Right atrium auricular region (tissue), 2 donors: ENCODE data around the gene PTPRK. TPM values are rescaled to one million over a fixed set of nuclear protein-coding genes. Genes with fewer than 3 reads are reported as not detected.

Experiments used
- DNase-seq: peaks from one replicate; pipeline ENCODE4 v3.0.0-alpha.2; 2019; ENCODE audit warnings: low spot score
- H3K27ac ChIP-seq, 2 donors: fragments of 200-600 bp; sonication (generic); 1 replicate in 1 of 2; 2 replicates in 1 of 2; pipeline ENCODE4 v1.5.1; 2016 to 2019
- H3K27me3 ChIP-seq, 2 donors: fragments of 200-600 bp; sonication (generic); one replicate each; pipeline versions ENCODE4 v1.5.1 to v1.6.0; 2017 to 2019
- H3K36me3 ChIP-seq: fragments of 200-600 bp; sonication (generic); one replicate; pipeline ENCODE4 v1.5.1; 2016
- H3K4me1 ChIP-seq, 2 donors: fragments of 200-600 bp; sonication (generic); one replicate each; pipeline versions ENCODE4 v1.5.1 to v1.6.0; 2017 to 2019
- H3K4me3 ChIP-seq, 2 donors: fragments of 200-600 bp; sonication (generic); 1 replicate in 1 of 2; 2 replicates in 1 of 2; pipeline ENCODE4 v1.5.1; 2017 to 2019; ENCODE audit warnings: mild to moderate bottlenecking in 1 of 2, moderate library complexity in 1 of 2
- H3K9me3 ChIP-seq, 2 donors: fragments of 200-600 bp; sonication (generic); one replicate each; pipeline ENCODE4 v1.5.1; 2019
- total RNA-seq, 2 donors: library from RNA; depleted of rRNA; stranded (reverse); fragments of >200 nt; gene quantifications; one replicate each; pipeline ENCODE4 v1.1.0, GENCODE V29; 2016
- TF ChIP-seq, protein P1 (sequence below), 2 donors: fragments of 200-600 bp; sonication (generic); IDR thresholded peaks; one replicate each; pipeline ENCODE4 v1.5.1; 2019; ENCODE audit warnings: antibody characterized with exemption in 2 of 2

The PTPRK gene
- total RNA-seq, 2 donors from 2014 or later, result 24.5 to 36.4 TPM

GRCh38 chr6:128216917-128217316 is 303.5 kb downstream of the PTPRK start:
- Histone ChIP-seq H3K9me3 (no peaks in the 10 kb centered on the region), H3K36me3 (no peaks in the 10 kb centered on the region), H3K27me3 (no peaks in the 10 kb centered on the region), H3K4me1 (no peaks in the 10 kb centered on the region), H3K27ac (no peak overlapping the region), H3K4me3 (no peak overlapping the region)
- no peak for DNase-seq
- TF ChIP-seq, protein P1, sequence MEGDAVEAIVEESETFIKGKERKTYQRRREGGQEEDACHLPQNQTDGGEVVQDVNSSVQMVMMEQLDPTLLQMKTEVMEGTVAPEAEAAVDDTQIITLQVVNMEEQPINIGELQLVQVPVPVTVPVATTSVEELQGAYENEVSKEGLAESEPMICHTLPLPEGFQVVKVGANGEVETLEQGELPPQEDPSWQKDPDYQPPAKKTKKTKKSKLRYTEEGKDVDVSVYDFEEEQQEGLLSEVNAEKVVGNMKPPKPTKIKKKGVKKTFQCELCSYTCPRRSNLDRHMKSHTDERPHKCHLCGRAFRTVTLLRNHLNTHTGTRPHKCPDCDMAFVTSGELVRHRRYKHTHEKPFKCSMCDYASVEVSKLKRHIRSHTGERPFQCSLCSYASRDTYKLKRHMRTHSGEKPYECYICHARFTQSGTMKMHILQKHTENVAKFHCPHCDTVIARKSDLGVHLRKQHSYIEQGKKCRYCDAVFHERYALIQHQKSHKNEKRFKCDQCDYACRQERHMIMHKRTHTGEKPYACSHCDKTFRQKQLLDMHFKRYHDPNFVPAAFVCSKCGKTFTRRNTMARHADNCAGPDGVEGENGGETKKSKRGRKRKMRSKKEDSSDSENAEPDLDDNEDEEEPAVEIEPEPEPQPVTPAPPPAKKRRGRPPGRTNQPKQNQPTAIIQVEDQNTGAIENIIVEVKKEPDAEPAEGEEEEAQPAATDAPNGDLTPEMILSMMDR (IDR thresholded peaks at IDR 0.05), result no peak

DNA sequence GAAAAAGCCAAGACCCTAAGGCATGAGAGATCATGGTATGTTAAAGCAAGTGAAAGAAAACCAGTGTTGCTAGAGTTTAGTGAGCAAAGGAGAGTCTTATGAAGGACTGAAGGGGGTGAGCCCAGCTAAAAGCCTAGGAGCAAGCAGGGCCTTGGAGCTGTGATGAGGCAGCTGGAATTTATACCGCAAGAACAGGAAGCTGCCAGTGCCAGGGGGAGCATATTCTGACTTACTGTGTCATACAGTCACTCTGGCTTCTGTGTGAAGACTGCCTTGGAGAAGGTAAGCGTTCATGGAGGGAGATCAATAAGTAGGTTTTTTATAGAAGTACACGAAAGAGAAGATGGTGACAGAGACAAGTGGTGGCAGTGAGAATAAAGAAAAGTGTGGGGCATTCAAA is 310.6 kb downstream of the PTPRK start:
- no peaks in the 10 kb centered on the region for H3K27me3 ChIP-seq

GRCh38 chr6:128208851-128209580 is 311.4 kb downstream of the PTPRK start:
- Histone ChIP-seq H3K27me3 (no peaks in the 10 kb centered on the region), H3K4me1 (no peaks in the 10 kb centered on the region), H3K4me3 (no peak overlapping the region), H3K9me3 (no peaks in the 10 kb centered on the region), H3K27ac (no peak overlapping the region), H3K36me3 (no peaks in the 10 kb centered on the region)
- no peak for DNase-seq
- TF ChIP-seq, protein P1 (IDR thresholded peaks at IDR 0.05), result no peak

More for the DNA sequence above, 310.6 kb downstream of the PTPRK start:
- TF ChIP-seq, protein P1 (IDR thresholded peaks at IDR 0.05), result no peak
- no peak overlapping the region for H3K4me3 ChIP-seq
- no peaks in the 10 kb centered on the region for H3K9me3 ChIP-seq
- H3K36me3 ChIP-seq, result no peaks in the 10 kb centered on the region
- H3K27ac ChIP-seq, result no peak overlapping the region
- H3K4me1 ChIP-seq, result no peaks in the 10 kb centered on the region
- no peak for DNase-seq

DNA sequence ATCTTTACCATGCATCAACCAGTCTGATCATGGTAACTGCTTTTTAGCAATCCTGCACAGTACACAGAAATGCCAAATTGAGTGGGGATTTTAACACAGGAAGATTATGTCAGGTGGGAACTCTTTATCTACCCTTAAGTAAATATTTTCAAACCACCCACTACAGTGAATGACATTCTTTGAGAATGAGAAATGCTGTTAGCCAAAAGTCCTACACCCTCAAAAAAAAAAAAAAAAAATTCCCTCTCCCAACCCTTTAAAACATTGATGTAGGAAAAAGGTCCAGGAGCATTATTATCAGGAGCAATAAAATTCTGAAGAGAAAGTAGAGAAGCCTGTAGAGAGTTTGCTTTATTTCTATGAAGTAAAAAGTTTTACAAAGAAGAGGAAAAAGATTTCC is 312.3 kb downstream of the PTPRK start:
- TF ChIP-seq, protein P1 (IDR thresholded peaks at IDR 0.05), result no peak
- Histone ChIP-seq H3K9me3 (no peaks in the 10 kb centered on the region), H3K27ac (no peak overlapping the region), H3K4me1 (no peaks in the 10 kb centered on the region), H3K36me3 (no peaks in the 10 kb centered on the region), H3K27me3 (no peaks in the 10 kb centered on the region), H3K4me3 (no peak overlapping the region)
- DNase-seq, result no peak

DNA sequence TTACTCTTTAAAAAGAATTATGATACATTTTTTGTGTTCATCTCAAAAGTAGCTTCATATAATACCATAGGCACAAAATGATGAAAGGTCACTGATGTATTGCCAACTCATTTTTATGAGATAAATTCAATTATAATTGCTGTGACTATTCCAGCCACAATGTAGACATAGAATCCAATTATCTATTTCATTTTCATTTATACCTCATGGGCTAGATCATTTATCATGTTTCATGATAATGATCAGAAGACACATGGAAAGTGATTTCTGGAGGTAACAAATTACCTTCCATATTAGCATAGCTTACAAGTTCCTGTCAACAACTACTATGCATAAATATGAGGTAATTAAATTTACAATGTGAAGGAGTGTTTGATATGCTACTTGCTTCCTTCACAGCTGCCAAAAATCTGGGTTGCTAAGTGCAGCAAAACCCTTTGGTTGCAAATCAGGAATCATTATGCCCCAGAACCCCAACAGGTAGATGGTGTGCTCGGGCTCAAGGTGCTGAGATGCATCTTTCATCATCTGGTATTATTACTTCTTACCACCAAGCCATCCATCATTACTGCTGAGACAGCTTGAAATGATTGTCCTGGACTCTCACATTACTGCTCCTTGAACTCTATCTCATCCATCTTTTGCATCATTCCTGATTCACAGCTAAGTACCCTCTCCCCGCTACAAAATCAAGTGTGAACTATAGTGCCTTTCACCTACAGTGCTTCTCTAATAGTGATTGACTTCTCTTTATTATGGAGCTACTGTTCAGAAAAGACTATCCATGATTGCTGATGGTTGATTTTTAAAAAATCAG is 313.6 kb downstream of the PTPRK start:
- Histone ChIP-seq H3K27me3 (no peaks in the 10 kb centered on the region), H3K4me1 (no peaks in the 10 kb centered on the region), H3K27ac (no peak overlapping the region), H3K36me3 (no peaks in the 10 kb centered on the region), H3K9me3 (no peaks in the 10 kb centered on the region), H3K4me3 (no peak overlapping the region)
- TF ChIP-seq, protein P1 (IDR thresholded peaks at IDR 0.05), result no peak
- DNase-seq, result no peak
